Measurements from ENCODE around the gene TRIM66. TPM values are rescaled to one million over a fixed set of nuclear protein-coding genes. Genes with fewer than 3 reads are reported as not detected.

TRIM66 gene
- total RNA-seq, 1 experiment from 2014 or later, result 2.1 TPM

DNA sequence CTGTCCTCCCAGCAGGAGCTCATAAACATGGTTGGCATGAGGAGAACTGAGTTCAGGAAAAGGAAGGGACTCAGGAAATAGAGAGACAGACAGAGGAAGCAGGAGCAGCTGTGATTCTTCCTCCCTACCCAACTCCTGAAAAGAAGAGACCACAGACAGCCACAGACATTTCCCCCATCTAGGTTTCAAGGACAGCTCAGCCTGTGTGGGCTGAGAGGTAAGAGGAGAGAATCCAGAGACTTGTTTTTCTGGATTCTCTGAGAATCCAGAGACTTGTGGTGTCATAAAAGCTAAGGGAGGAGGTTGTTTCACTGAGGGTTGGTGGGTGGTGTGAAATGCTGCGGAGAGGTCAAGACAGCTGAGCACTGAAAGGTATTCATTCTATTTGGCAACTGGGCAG, 69.4 kb downstream of the TRIM66 start:
- peaks cover 13 to 16% of the 10 kb centered on the region in 2 experiments for H3K4me1 Mint-ChIP-seq
- H3K79me2 ChIP-seq (ENCODE audit: insufficient read depth, low read length), result no peaks in the 10 kb centered on the region
- no peak overlapping the region for H4K5ac ChIP-seq (ENCODE audit: insufficient read length, low read depth, low read length)
- H2BK12ac ChIP-seq (ENCODE audit: insufficient read length, low read depth, low read length), result no peak overlapping the region
- H2BK120ac ChIP-seq (ENCODE audit: low read depth, low read length, poor library complexity, severe bottlenecking), result no peak overlapping the region
- H2BK15ac ChIP-seq (ENCODE audit: low read depth, low read length), result no peak overlapping the region
- H3K4ac ChIP-seq (ENCODE audit: low read depth, low read length), result no peak overlapping the region
- H3K18ac ChIP-seq (ENCODE audit: insufficient read length, low read depth, low read length), result no peak overlapping the region
- no peak overlapping the region for H3K4me3 Mint-ChIP-seq
- no peak overlapping the region; a peak in 1 of 7 replicates for H3K27ac Mint-ChIP-seq
- no peak overlapping the region for H2AK5ac ChIP-seq (ENCODE audit: insufficient read length, low read length)
- no peaks in the 10 kb centered on the region for H3K9me3 Mint-ChIP-seq
- no peak overlapping the region for H3K14ac ChIP-seq (ENCODE audit: insufficient read depth, low read length)
- TF ChIP-seq, protein P1, sequence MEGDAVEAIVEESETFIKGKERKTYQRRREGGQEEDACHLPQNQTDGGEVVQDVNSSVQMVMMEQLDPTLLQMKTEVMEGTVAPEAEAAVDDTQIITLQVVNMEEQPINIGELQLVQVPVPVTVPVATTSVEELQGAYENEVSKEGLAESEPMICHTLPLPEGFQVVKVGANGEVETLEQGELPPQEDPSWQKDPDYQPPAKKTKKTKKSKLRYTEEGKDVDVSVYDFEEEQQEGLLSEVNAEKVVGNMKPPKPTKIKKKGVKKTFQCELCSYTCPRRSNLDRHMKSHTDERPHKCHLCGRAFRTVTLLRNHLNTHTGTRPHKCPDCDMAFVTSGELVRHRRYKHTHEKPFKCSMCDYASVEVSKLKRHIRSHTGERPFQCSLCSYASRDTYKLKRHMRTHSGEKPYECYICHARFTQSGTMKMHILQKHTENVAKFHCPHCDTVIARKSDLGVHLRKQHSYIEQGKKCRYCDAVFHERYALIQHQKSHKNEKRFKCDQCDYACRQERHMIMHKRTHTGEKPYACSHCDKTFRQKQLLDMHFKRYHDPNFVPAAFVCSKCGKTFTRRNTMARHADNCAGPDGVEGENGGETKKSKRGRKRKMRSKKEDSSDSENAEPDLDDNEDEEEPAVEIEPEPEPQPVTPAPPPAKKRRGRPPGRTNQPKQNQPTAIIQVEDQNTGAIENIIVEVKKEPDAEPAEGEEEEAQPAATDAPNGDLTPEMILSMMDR (conservative IDR thresholded peaks at IDR 0.05), result no peak
- no peaks in the 10 kb centered on the region for H3K4me1 ChIP-seq (ENCODE audit: insufficient read depth, low read length)
- H3K4me2 ChIP-seq (ENCODE audit: insufficient read depth, insufficient read length, low read length), result no peak overlapping the region
- H3T11ph ChIP-seq (ENCODE audit: low read length), result no peak overlapping the region
- H3K23me2 ChIP-seq (ENCODE audit: insufficient read length, low read depth, low read length, poor library complexity, severe bottlenecking), result no peaks in the 10 kb centered on the region
- H3K79me1 ChIP-seq (ENCODE audit: insufficient read depth, low read depth, low read length, poor library complexity, severe bottlenecking), result no peaks in the 10 kb centered on the region
- no peak overlapping the region for H2BK20ac ChIP-seq (ENCODE audit: low read depth, low read length, poor library complexity, severe bottlenecking)
- H3K23ac ChIP-seq (ENCODE audit: insufficient read length, low read depth, low read length), result no peak overlapping the region
- no peak overlapping the region for H2AFZ ChIP-seq (ENCODE audit: low read length)
- no peaks in the 10 kb centered on the region for H3K27me3 ChIP-seq (ENCODE audit: insufficient read depth, low read length)
- no peak overlapping the region for H3K27ac ChIP-seq (ENCODE audit: insufficient read length, low read depth, low read length)
- no CpG with 5 or more reads among the region's 1 CpG for WGBS (ENCODE audit: extremely low coverage, insufficient read length, low lambda C conversion rate)
- no peak overlapping the region for H3K9ac ChIP-seq (ENCODE audit: extremely low read depth, insufficient read length, low read length)
- no peak overlapping the region for H3K56ac ChIP-seq (ENCODE audit: insufficient read length, low read depth, low read length)
- no peak overlapping the region for H2BK5ac ChIP-seq (ENCODE audit: insufficient read length, low read length)
- no peaks in the 10 kb centered on the region for H3K9me3 ChIP-seq (ENCODE audit: control insufficient read depth, low read depth, low read length)
- no peak overlapping the region for H4K91ac ChIP-seq (ENCODE audit: insufficient read length, low read depth, low read length)
- no peaks in the 10 kb centered on the region for H4K20me1 ChIP-seq (ENCODE audit: control insufficient read depth, insufficient read depth, insufficient read length)
- H4K8ac ChIP-seq (replicated peaks; ENCODE audit: insufficient read length, low read depth, low read length), result no peak overlapping the region
- peaks cover 4% of the 10 kb centered on the region for H3K27me3 Mint-ChIP-seq (ENCODE audit: low read depth)
- DNase-seq, result no peak
- H3K36me3 Mint-ChIP-seq (ENCODE audit: insufficient read depth in 1 of 3, low read depth in 3 of 3), result no peaks in the 10 kb centered on the region; a peak in 1 of 7 replicates
